Left lung (tissue), 10 donors: ENCODE measurements around the gene WWOX. TPM values are rescaled to one million over a fixed set of nuclear protein-coding genes. Genes with fewer than 3 reads are reported as not detected.

Source experiments
- ATAC-seq: fragments of 200-7000 bp; cut with Tn5 transposase; one replicate; pipeline ENCODE4 v1.9.1; 2020; ENCODE audit warnings: moderate library complexity
- DNase-seq, 4 donors: peaks; one replicate each; pipeline ENCODE4 v3.0.0-alpha.2; 2013 to 2020
- H3K27ac ChIP-seq, 2 donors: fragments of 200-600 bp; sonication (generic) in 1 of 2; one replicate each; pipeline versions ENCODE4 v1.5.0 to v1.8.0; 2020 to 2021
- H3K27me3 ChIP-seq, 2 donors: fragments of 200-600 bp; sonication (generic) in 1 of 2; one replicate each; pipeline versions ENCODE4 v1.5.0 to v1.8.0; 2020 to 2021
- H3K36me3 ChIP-seq, 2 donors: fragments of 200-600 bp; sonication (generic) in 1 of 2; one replicate each; pipeline versions ENCODE4 v1.5.0 to v1.8.0; 2020 to 2021
- H3K4me1 ChIP-seq, 2 donors: fragments of 200-600 bp; one replicate each; pipeline ENCODE4 v1.8.0; 2021
- H3K4me3 ChIP-seq, 2 donors: fragments of 200-600 bp; sonication (generic) in 1 of 2; one replicate each; pipeline versions ENCODE4 v1.5.0 to v1.8.0; 2020 to 2021; ENCODE audit warnings: mild to moderate bottlenecking in 1 of 2
- H3K9me3 ChIP-seq, 2 donors: fragments of 200-600 bp; sonication (generic) in 1 of 2; one replicate each; pipeline versions ENCODE4 v1.5.0 to v1.8.0; 2020 to 2021
- CTCF ChIP-seq, 2 donors: fragments of 200-600 bp; sonication (generic) in 1 of 2; IDR thresholded peaks; one replicate each; pipeline versions ENCODE4 v1.5.0 to v1.8.0; 2021; ENCODE audit warnings: antibody characterized with exemption in 2 of 2
- intact Hi-C, 2 donors: fragments of 100-400 bp; cut with DNase I; formaldehyde crosslinking; loops; one replicate each; pipeline versions ENCODE4 v1.11.2 to v1.14.2; 2022
- polyA plus RNA-seq, 6 donors: library from polyadenylated mRNA; unstranded; fragments of 120-200 nt; gene quantifications; one replicate each; pipeline ENCODE4 v1.2.1, GENCODE V29; 2013; ENCODE audit not compliant: insufficient read length in 6 of 6
- total RNA-seq, 2 donors: library from RNA; stranded (reverse); fragmentation: NEBNext Ultra II Directional; extraction: Animal tissue kit (Norgen Biotek cat#: 25700); gene quantifications; one replicate each; pipeline ENCODE4 v1.2.1, GENCODE V29; 2021
- donor health status: DM: no; HTN: yes; CAD: no.
- donor health status: DM: no; HTN: no; CAD: no.

Gene WWOX
- total and polyA plus RNA-seq, 8 donors = 17.2 to 40.3 (median 30.8) TPM

DNA sequence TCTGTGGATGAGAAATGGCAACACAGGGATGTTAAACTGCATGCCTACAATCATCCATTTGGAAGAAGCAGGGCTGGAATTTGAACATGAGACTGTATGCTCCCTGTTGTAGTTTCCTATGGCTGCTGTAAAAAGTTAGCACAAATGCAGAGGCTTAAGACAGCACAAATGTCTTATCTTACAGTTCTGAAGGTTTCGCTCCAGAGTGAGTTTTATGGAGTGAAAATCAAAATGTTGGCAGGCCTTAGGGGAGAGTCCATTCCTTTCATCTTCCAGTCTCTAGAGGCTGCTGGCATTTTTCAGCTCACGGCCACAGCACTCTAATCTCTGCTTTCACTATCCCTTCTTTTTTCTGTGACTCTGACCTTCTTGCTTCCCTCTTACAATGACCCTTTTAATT lies 660.1 kb downstream of the WWOX start:
- no peak for TF ChIP-seq CTCF (IDR thresholded peaks at IDR 0.05)
- DNase-seq = no peak
- H3K4me1 ChIP-seq = no peaks in the 10 kb centered on the region
- no peaks in the 10 kb centered on the region for H3K9me3 ChIP-seq
- no peak overlapping the region for H3K27ac ChIP-seq
- H3K27me3 ChIP-seq = no peaks in the 10 kb centered on the region
- H3K36me3 ChIP-seq = no peaks in the 10 kb centered on the region
- no peak overlapping the region for H3K4me3 ChIP-seq
- intact Hi-C loops = no loop called here
- no peak for ATAC-seq

- no peak overlapping the region for H3K27ac ChIP-seq
- DNase-seq (no peak), ATAC-seq (no peak)
- no peaks in the 10 kb centered on the region for H3K9me3 ChIP-seq
- no peak overlapping the region for H3K4me3 ChIP-seq
- no peaks in the 10 kb centered on the region for H3K4me1 ChIP-seq
- H3K36me3 ChIP-seq = no peaks in the 10 kb centered on the region
- H3K27me3 ChIP-seq = no peaks in the 10 kb centered on the region
- TF ChIP-seq CTCF (IDR thresholded peaks at IDR 0.05) = no peak
- intact Hi-C loops = no loop called here
Measured at GRCh38 chr16:78760611-78761010, 661.2 kb downstream of the WWOX start.

GRCh38 chr16:78761427-78761826 lies 662.0 kb downstream of the WWOX start:
- H3K9me3 ChIP-seq = no peaks in the 10 kb centered on the region
- ATAC-seq = no peak
- H3K27ac ChIP-seq = no peak overlapping the region
- H3K36me3 ChIP-seq = no peaks in the 10 kb centered on the region
- no peak for TF ChIP-seq CTCF (IDR thresholded peaks at IDR 0.05)
- no peaks in the 10 kb centered on the region for H3K27me3 ChIP-seq
- no peak for DNase-seq
- no peak overlapping the region for H3K4me3 ChIP-seq
- no peaks in the 10 kb centered on the region for H3K4me1 ChIP-seq
- intact Hi-C loops = no loop called here

DNA sequence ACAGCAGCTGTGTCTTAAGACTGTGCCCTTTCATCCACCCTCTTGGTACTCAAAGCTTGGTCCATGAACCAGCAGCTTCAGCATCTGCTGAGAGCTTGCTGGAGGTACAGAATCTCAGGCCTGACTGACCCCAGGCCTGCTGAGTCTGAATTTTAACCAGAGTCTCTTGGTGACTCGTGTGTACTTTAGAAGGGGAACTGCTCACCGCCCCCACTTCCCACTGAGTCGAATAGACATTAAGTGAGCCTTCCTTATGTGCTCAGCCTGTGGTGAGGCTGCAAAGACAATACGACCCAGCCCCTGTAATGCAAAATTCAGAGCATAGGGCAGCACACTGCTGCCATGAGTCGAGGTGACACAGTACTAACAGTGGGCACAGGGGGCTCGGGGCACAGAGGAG lies 662.8 kb downstream of the WWOX start:
- no peak for DNase-seq
- H3K4me3 ChIP-seq = no peak overlapping the region
- peak; percentile 31 for ATAC-seq
- H3K27me3 ChIP-seq = no peaks in the 10 kb centered on the region
- H3K27ac ChIP-seq = no peak overlapping the region
- no peaks in the 10 kb centered on the region for H3K4me1 ChIP-seq
- intact Hi-C loops = no loop called here
- TF ChIP-seq CTCF (IDR thresholded peaks at IDR 0.05) = no peak
- H3K9me3 ChIP-seq = no peaks in the 10 kb centered on the region
- H3K36me3 ChIP-seq = no peaks in the 10 kb centered on the region

DNA sequence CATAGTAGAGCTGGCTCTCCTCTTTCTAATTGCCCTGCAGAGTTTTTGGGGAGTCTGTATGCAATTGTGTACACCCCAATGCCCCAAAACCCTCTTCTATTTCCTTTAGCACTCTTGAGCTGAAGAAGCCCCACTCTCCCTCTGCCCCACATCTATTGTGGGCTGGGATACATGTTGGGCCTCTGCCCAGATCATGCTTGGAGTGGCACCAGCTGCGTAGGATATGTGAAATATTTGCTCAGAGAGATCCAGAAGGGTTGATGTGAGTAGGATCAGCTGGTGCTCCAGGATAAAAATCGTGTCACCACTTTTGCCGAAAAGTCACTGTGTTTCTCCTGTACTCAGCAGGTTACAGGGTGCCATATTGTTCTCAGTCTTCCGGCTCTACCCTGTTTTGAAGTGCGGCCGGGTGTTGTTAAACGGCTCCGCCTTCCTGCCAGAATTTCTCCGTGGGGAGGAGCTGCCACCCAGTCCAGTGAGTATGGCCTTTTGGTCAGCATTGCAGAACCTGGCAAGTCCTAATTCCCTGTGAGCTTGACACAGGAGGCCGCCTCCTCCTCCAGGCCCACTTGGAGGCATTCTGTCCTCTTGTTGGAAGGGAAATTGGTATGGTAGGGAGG lies 664.5 kb downstream of the WWOX start:
- intact Hi-C loops = no loop called here
- TF ChIP-seq CTCF (IDR thresholded peaks at IDR 0.05) = no peak
- peak in 1 of 4 donors; percentile 33 for DNase-seq
- Histone ChIP-seq H3K9me3 (no peaks in the 10 kb centered on the region), H3K27me3 (no peaks in the 10 kb centered on the region), H3K27ac (no peak overlapping the region), H3K4me3 (no peak overlapping the region), H3K4me1 (no peaks in the 10 kb centered on the region), H3K36me3 (no peaks in the 10 kb centered on the region)
- no peak for ATAC-seq
